SK-N-SH (cell line): ENCODE measurements around the gene NLN. TPM values are rescaled to one million over a fixed set of nuclear protein-coding genes. Genes with fewer than 3 reads are reported as not detected.

ENCODE experiments used
- CTCF ChIA-PET: fragments of 300-600, 350-600 bp; formaldehyde crosslinking; extraction: SDS; loops from one replicate; lab custom pipeline; 2021; lab: Yijun Ruan, JAX
- POLR2A ChIA-PET: fragments of 350-600 bp; sonication (Branson Sonifier 250); formaldehyde crosslinking; extraction: SDS; loops from one replicate; lab custom pipeline; 2020; ENCODE audit warnings: antibody characterized with exemption, inconsistent platforms; lab: Yijun Ruan, JAX
- DNase-seq: peaks from one replicate; pipeline ENCODE4 v3.0.0; 2012
- H2AFZ ChIP-seq: fragments of 200-600 bp; sonication (generic); 2 replicates; pipeline ENCODE4 v1.8.1; 2016; ENCODE audit warnings: antibody characterized with exemption, mild to moderate bottlenecking, low read depth
- H3F3A ChIP-seq: fragments of 200-600 bp; sonication (generic); replicated peaks from 2 replicates; pipeline ENCODE3; 2016; ENCODE audit warnings: antibody characterized with exemption, mild to moderate bottlenecking; ENCODE audit not compliant: insufficient read depth
- H3K27ac ChIP-seq, 2 experiments: fragments of 200-500 bp in 1 of 2; fragments of 200-600 bp in 1 of 2; sonication (Bioruptor generic) in 1 of 2; sonication (generic), shearing (Covaris generic) in 1 of 2; 2 replicates each; pipeline versions ENCODE4 v1.5.1 to v1.6.1; 2014 to 2016; ENCODE audit warnings: low read depth in 2 of 2, inconsistent platforms in 1 of 2, low read length in 1 of 2, mild to moderate bottlenecking in 1 of 2, mixed read lengths in 1 of 2
- H3K27me3 ChIP-seq: fragments of 200-600 bp; sonication (generic), shearing (Covaris generic); 2 replicates; pipeline ENCODE4 v1.6.1; 2016; ENCODE audit warnings: mixed run types; ENCODE audit not compliant: insufficient read depth
- H3K36me3 ChIP-seq, 2 experiments: fragments of 200-500 bp in 1 of 2; fragments of 200-600 bp in 1 of 2; sonication (Bioruptor generic) in 1 of 2; sonication (generic) in 1 of 2; replicated peaks in 1 of 2; 2 replicates each; pipeline versions ENCODE3 to v1.5.1; 2014 to 2016; ENCODE audit warnings: low read length in 1 of 2, mild to moderate bottlenecking in 1 of 2; ENCODE audit not compliant: insufficient read depth in 2 of 2, control insufficient read depth in 1 of 2
- H3K4me1 ChIP-seq, 2 experiments: fragments of 200-500 bp in 1 of 2; fragments of 200-600 bp in 1 of 2; sonication (Bioruptor generic) in 1 of 2; sonication (generic), shearing (Covaris generic) in 1 of 2; 2 replicates each; pipeline versions ENCODE4 v1.5.1 to v1.6.1; 2014 to 2016; ENCODE audit warnings: low read depth in 1 of 2, low read length in 1 of 2, mixed run types in 1 of 2; ENCODE audit not compliant: insufficient read depth in 2 of 2, control insufficient read depth in 1 of 2
- H3K4me2 ChIP-seq: fragments of 200-600 bp; sonication (generic), shearing (Covaris generic); 2 replicates; pipeline ENCODE4 v1.6.1; 2017; ENCODE audit warnings: mixed run types
- H3K4me3 ChIP-seq, 2 experiments: fragments of 200-500 bp in 1 of 2; fragments of 200-600 bp in 1 of 2; sonication (Bioruptor generic) in 1 of 2; sonication (generic), shearing (Covaris generic) in 1 of 2; 2 replicates each; pipeline versions ENCODE4 v1.5.1 to v1.8.1; 2014 to 2016; ENCODE audit warnings: low read depth in 2 of 2, inconsistent platforms in 1 of 2, low read length in 1 of 2, mild to moderate bottlenecking in 1 of 2, mixed read lengths in 1 of 2, moderate library complexity in 1 of 2
- H3K79me2 ChIP-seq: fragments of 200-600 bp; sonication (generic); 2 replicates; pipeline ENCODE4 v1.8.1; 2017; ENCODE audit warnings: mild to moderate bottlenecking; ENCODE audit not compliant: insufficient read depth
- H3K9ac ChIP-seq: fragments of 200-600 bp; sonication (generic); 2 replicates; pipeline ENCODE4 v1.6.1; 2017; ENCODE audit warnings: mixed run types
- H3K9me2 ChIP-seq: fragments of 200-600 bp; sonication (generic); 2 replicates; pipeline ENCODE4 v1.6.1; 2017; ENCODE audit warnings: mixed run types
- H3K9me3 ChIP-seq: fragments of 200-600 bp; sonication (generic); 2 replicates; pipeline ENCODE4 v1.6.1; 2017; ENCODE audit warnings: mixed run types, mild to moderate bottlenecking, moderate library complexity
- H4K20me1 ChIP-seq: fragments of 200-600 bp; sonication (generic); 2 replicates; pipeline ENCODE4 v1.6.1; 2017; ENCODE audit warnings: mild to moderate bottlenecking, mixed run types; ENCODE audit not compliant: insufficient read depth
- ELF1 ChIP-seq: IDR thresholded peaks from 2 replicates; pipeline ENCODE4 v1.4.0; 2012
- EZH2phosphoT487 ChIP-seq: fragments of 200-600 bp; sonication (generic); IDR thresholded peaks from 2 replicates; pipeline ENCODE4 v1.6.1; 2017; ENCODE audit warnings: low read depth, mixed run types, mild to moderate bottlenecking, antibody characterized with exemption, moderate library complexity, borderline replicate concordance
- FOXJ3 ChIP-seq: sonication (generic); formaldehyde crosslinking; IDR thresholded peaks from 2 replicates; pipeline ENCODE4 v1.5.1; 2020; ENCODE audit warnings: mild to moderate bottlenecking, missing genetic modification reagents
- FOXM1 ChIP-seq: IDR thresholded peaks from 2 replicates; pipeline ENCODE4 v1.4.0; 2012; ENCODE audit warnings: low read depth, mild to moderate bottlenecking
- JUND ChIP-seq: IDR thresholded peaks from 2 replicates; pipeline ENCODE4 v1.4.0; 2012
- MAX ChIP-seq: IDR thresholded peaks from 2 replicates; pipeline ENCODE4 v1.4.0; 2012; ENCODE audit warnings: low read depth
- MXI1 ChIP-seq: IDR thresholded peaks from 2 replicates; pipeline ENCODE4 v1.6.1; 2012; ENCODE audit warnings: mild to moderate bottlenecking, low read depth, low read length, improper control_type of control experiment
- REST ChIP-seq: IDR thresholded peaks from 2 replicates; pipeline ENCODE4 v1.6.1; 2012; ENCODE audit warnings: mild to moderate bottlenecking, low read depth, low read length, moderate library complexity
- RFX5 ChIP-seq: IDR thresholded peaks from 2 replicates; pipeline ENCODE4 v1.6.1; 2012; ENCODE audit warnings: mild to moderate bottlenecking, improper control_type of control experiment, low read length
- SIN3A ChIP-seq: IDR thresholded peaks from 2 replicates; pipeline ENCODE4 v1.6.1; 2012; ENCODE audit warnings: low read depth, mild to moderate bottlenecking, low read length, moderate library complexity, borderline replicate concordance
- SMC3 ChIP-seq: IDR thresholded peaks from 2 replicates; pipeline ENCODE4 v1.6.1; 2012; ENCODE audit warnings: low read depth, low read length, improper control_type of control experiment
- TEAD4 ChIP-seq: IDR thresholded peaks from 2 replicates; pipeline ENCODE4 v1.4.0; 2012; ENCODE audit warnings: mild to moderate bottlenecking, borderline replicate concordance; ENCODE audit not compliant: insufficient read depth
- USF1 ChIP-seq: IDR thresholded peaks from 2 replicates; pipeline ENCODE4 v1.4.0; 2012; ENCODE audit warnings: low read depth, borderline replicate concordance
- USF2 ChIP-seq: fragments of 150-350 bp; IDR thresholded peaks from 2 replicates; pipeline ENCODE4 v1.6.1; 2017; ENCODE audit warnings: antibody characterized with exemption, low read length, low read depth, borderline replicate concordance
- WGBS: methylation state at CpG from one replicate; pipeline ENCODE4 v1.1.6; 2017; ENCODE audit warnings: low lambda C conversion rate; 5-methylcytosine and 5-hydroxymethylcytosine counted together
- polyA plus RNA-seq, 3 experiments: library from polyadenylated mRNA; depleted of rRNA; stranded (reverse); fragments of >200 nt; gene quantifications; 2 replicates each; pipeline ENCODE4 v1.2.3, GENCODE V29; 2012

NLN gene
- polyA plus RNA-seq, 1 of the 3 experiments (the other 2 are of a cell fraction) = 17.1 TPM

GRCh38 chr5:65832152-65832551 is 110.1 kb downstream of the NLN start:
- Histone ChIP-seq H4K20me1 (no peaks in the 10 kb centered on the region), H3K9me2 (no peaks in the 10 kb centered on the region), H3K4me2 (no peak overlapping the region), H3K36me3 (no peaks in the 10 kb centered on the region), H3K27ac (no peak overlapping the region), H3K4me1 (peaks cover 14 to 27% of the 10 kb centered on the region in 2 experiments; a peak in 3 of 4 replicates), H3K9me3 (no peaks in the 10 kb centered on the region), H3F3A (peaks cover 26% of the 10 kb centered on the region), H3K27me3 (no peaks in the 10 kb centered on the region), H2AFZ (no peak overlapping the region), H3K4me3 (no peak overlapping the region), H3K79me2 (no peaks in the 10 kb centered on the region), H3K9ac (no peak overlapping the region)
- POLR2A ChIA-PET = no interaction called here
- no peak for DNase-seq
- no peak for TF ChIP-seq FOXM1
- no peak for TF ChIP-seq ELF1
- no peak for TF ChIP-seq JUND
- TF ChIP-seq USF1 = no peak
- TF ChIP-seq EZH2phosphoT487 = no peak
- TF ChIP-seq USF2 = no peak
- TF ChIP-seq MAX = no peak
- TF ChIP-seq FOXJ3 = no peak
- TF ChIP-seq MXI1 = no peak
- no peak for TF ChIP-seq RFX5
- no peak for TF ChIP-seq SMC3
- CTCF ChIA-PET = no interaction called here

- POLR2A ChIA-PET = no interaction called here
These were observed 110.7 kb downstream of the NLN start for GRCh38 chr5:65832603-65833228.

More at GRCh38 chr5:65832603-65833228, 110.7 kb downstream of the NLN start:
- Histone ChIP-seq H3F3A (peaks cover 21% of the 10 kb centered on the region), H3K9me3 (no peaks in the 10 kb centered on the region), H3K4me1 (peaks cover 12 to 25% of the 10 kb centered on the region in 2 experiments; a peak in 3 of 4 replicates), H3K9me2 (no peaks in the 10 kb centered on the region), H4K20me1 (no peaks in the 10 kb centered on the region), H3K36me3 (no peaks in the 10 kb centered on the region), H3K4me3 (no peak overlapping the region), H3K27ac (no peak overlapping the region), H3K4me2 (no peak overlapping the region), H2AFZ (no peak overlapping the region), H3K79me2 (no peaks in the 10 kb centered on the region), H3K27me3 (no peaks in the 10 kb centered on the region), H3K9ac (no peak overlapping the region)
- 89% methylated on average over 2 of the region's 2 CpGs for WGBS
- no peak for DNase-seq
- TF ChIP-seq RFX5 (no peak), TEAD4 (no peak), REST (no peak), SIN3A (no peak), USF2 (no peak), FOXJ3 (no peak)
- CTCF ChIA-PET = no interaction called here
